ENCODE results near the gene TTC28. TPM values are rescaled to one million over a fixed set of nuclear protein-coding genes. Genes with fewer than 3 reads are reported as not detected.

Gene TTC28
- total RNA-seq, 1 donor from 2014 or later, result 65.4 TPM

- no peak for TF ChIP-seq CTCF (conservative IDR thresholded peaks at IDR 0.05)
- Mint-ChIP-seq H3K27ac (ENCODE audit: unreplicated experiment) (no peak overlapping the region), H3K9me3 (no peaks in the 10 kb centered on the region), H3K4me1 (peaks cover 23% of the 10 kb centered on the region), H3K27me3 (ENCODE audit: low read depth) (no peaks in the 10 kb centered on the region), H3K4me3 (no peak overlapping the region), H3K36me3 (ENCODE audit: low read depth) (no peaks in the 10 kb centered on the region)
- DNase-seq (ENCODE audit: low read depth, low spot score), result no peak
Measured at GRCh38 chr22:28414913-28415312, 264.7 kb downstream of the TTC28 start.

GRCh38 chr22:28413612-28414399 lies 265.8 kb downstream of the TTC28 start:
- TF ChIP-seq CTCF (conservative IDR thresholded peaks at IDR 0.05), result no peak
- Mint-ChIP-seq H3K4me1 (peaks cover 23% of the 10 kb centered on the region), H3K9me3 (no peaks in the 10 kb centered on the region), H3K4me3 (no peak overlapping the region), H3K27ac (ENCODE audit: unreplicated experiment) (no peak overlapping the region), H3K27me3 (ENCODE audit: low read depth) (no peaks in the 10 kb centered on the region), H3K36me3 (ENCODE audit: low read depth) (no peaks in the 10 kb centered on the region)
- no peak for DNase-seq (ENCODE audit: low read depth, low spot score)

- no peaks in the 10 kb centered on the region for H3K27me3 Mint-ChIP-seq (ENCODE audit: low read depth)
- H3K9me3 Mint-ChIP-seq, result no peaks in the 10 kb centered on the region
- H3K27ac Mint-ChIP-seq (ENCODE audit: unreplicated experiment), result no peak overlapping the region
- no peak for DNase-seq (ENCODE audit: low read depth, low spot score)
- no peak for TF ChIP-seq CTCF (conservative IDR thresholded peaks at IDR 0.05)
- H3K36me3 Mint-ChIP-seq (ENCODE audit: low read depth), result peaks cover 2% of the 10 kb centered on the region
- H3K4me1 Mint-ChIP-seq, result peaks cover 23% of the 10 kb centered on the region
- no peak overlapping the region for H3K4me3 Mint-ChIP-seq
Measured at GRCh38 chr22:28412109-28412508, 267.5 kb downstream of the TTC28 start.

GRCh38 chr22:28411125-28411524 lies 268.5 kb downstream of the TTC28 start:
- peaks cover 23% of the 10 kb centered on the region for H3K4me1 Mint-ChIP-seq
- no peak for DNase-seq (ENCODE audit: low read depth, low spot score)
- peaks cover 4% of the 10 kb centered on the region for H3K36me3 Mint-ChIP-seq (ENCODE audit: low read depth)
- peaks cover 2% of the 10 kb centered on the region for H3K9me3 Mint-ChIP-seq
- no peak for TF ChIP-seq CTCF (conservative IDR thresholded peaks at IDR 0.05)
- no peak overlapping the region for H3K4me3 Mint-ChIP-seq
- no peaks in the 10 kb centered on the region for H3K27me3 Mint-ChIP-seq (ENCODE audit: low read depth)
- H3K27ac Mint-ChIP-seq (ENCODE audit: unreplicated experiment), result no peak overlapping the region

GRCh38 chr22:28410050-28410816 lies 269.4 kb downstream of the TTC28 start:
- H3K9me3 Mint-ChIP-seq, result peaks cover 6% of the 10 kb centered on the region
- DNase-seq (ENCODE audit: low read depth, low spot score), result no peak
- H3K4me3 Mint-ChIP-seq, result no peak overlapping the region
- H3K27me3 Mint-ChIP-seq (ENCODE audit: low read depth), result no peaks in the 10 kb centered on the region
- no peak overlapping the region for H3K27ac Mint-ChIP-seq (ENCODE audit: unreplicated experiment)
- no peak for TF ChIP-seq CTCF (conservative IDR thresholded peaks at IDR 0.05)
- H3K4me1 Mint-ChIP-seq, result peaks cover 23% of the 10 kb centered on the region
- H3K36me3 Mint-ChIP-seq (ENCODE audit: low read depth), result peaks cover 9% of the 10 kb centered on the region
